ENCODE results near the gene LTBP1. TPM values are rescaled to one million over a fixed set of nuclear protein-coding genes. Genes with fewer than 3 reads are reported as not detected.

Gene LTBP1
- total and polyA plus RNA-seq, 11 donors: 23.5 to 150 (median 102) TPM

GRCh38 chr2:32958821-32959220 lies 12.1 kb downstream of the LTBP1 start:
- no peak overlapping the region for H3K4me3 ChIP-seq
- intact Hi-C loops (cut with DNase I): loop anchor here in 1 of 10 donors (10.0 kb wide), 1 partner anchor 56 kb away; no protein-coding TSS in a partner anchor
- TF ChIP-seq POLR2A (IDR thresholded peaks at IDR 0.05): no peak
- TF ChIP-seq, protein P1, sequence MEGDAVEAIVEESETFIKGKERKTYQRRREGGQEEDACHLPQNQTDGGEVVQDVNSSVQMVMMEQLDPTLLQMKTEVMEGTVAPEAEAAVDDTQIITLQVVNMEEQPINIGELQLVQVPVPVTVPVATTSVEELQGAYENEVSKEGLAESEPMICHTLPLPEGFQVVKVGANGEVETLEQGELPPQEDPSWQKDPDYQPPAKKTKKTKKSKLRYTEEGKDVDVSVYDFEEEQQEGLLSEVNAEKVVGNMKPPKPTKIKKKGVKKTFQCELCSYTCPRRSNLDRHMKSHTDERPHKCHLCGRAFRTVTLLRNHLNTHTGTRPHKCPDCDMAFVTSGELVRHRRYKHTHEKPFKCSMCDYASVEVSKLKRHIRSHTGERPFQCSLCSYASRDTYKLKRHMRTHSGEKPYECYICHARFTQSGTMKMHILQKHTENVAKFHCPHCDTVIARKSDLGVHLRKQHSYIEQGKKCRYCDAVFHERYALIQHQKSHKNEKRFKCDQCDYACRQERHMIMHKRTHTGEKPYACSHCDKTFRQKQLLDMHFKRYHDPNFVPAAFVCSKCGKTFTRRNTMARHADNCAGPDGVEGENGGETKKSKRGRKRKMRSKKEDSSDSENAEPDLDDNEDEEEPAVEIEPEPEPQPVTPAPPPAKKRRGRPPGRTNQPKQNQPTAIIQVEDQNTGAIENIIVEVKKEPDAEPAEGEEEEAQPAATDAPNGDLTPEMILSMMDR (IDR thresholded peaks at IDR 0.05): no peak
- peaks cover 0 to 4% (median 0%) of the 10 kb centered on the region in 9 donors for H3K36me3 ChIP-seq
- H3K4me1 ChIP-seq: peaks cover 0 to 37% (median 6%) of the 10 kb centered on the region in 12 donors
- DNase-seq (no peak), ATAC-seq (no peak)
- H3K9me3 ChIP-seq: no peaks in the 10 kb centered on the region
- peak overlapping the region in 1 of 12 donors; percentile 0 for H3K27ac ChIP-seq
- H3K27me3 ChIP-seq: no peaks in the 10 kb centered on the region

DNA sequence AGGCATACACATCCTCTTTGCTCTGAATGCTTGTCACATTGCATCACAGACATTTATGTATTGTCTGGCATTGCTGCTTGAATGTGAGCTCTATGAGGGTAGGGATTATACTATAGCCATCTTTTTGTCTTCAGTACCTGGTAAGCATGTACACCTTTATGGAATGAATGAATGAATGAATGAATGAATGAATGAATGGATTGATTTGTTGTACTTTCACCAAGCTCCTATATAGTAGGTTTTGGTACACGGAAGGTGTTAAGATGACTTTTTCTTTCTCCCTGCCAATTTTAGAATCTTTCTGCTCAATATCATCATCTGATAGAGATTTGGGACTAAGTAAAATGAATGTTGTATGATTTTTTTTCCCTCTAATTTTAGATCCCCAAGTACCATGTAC lies 13.5 kb downstream of the LTBP1 start:
- Histone ChIP-seq H3K36me3 (peaks cover 0 to 4% (median 0%) of the 10 kb centered on the region in 9 donors), H3K27me3 (no peaks in the 10 kb centered on the region), H3K4me3 (no peak overlapping the region), H3K4me1 (peaks cover 0 to 34% (median 7%) of the 10 kb centered on the region in 12 donors), H3K9me3 (no peaks in the 10 kb centered on the region), H3K27ac (peak overlapping the region in 5 of 12 donors; percentile 11 to 42 (median 16))
- intact Hi-C loops (cut with DNase I): loop anchor here in 1 of 10 donors (5.0 kb wide), 1 partner anchor 57 kb away; no protein-coding TSS in a partner anchor
- DNase-seq: no peak
- WGBS, 4 donors: 47 to 65% (median 52%) methylated on average over 1 of the region's 1 CpG
- no peak for ATAC-seq
- TF ChIP-seq POLR2A (IDR thresholded peaks at IDR 0.05): no peak
- TF ChIP-seq, protein P1 (IDR thresholded peaks at IDR 0.05): no peak

- no peak for TF ChIP-seq POLR2A (IDR thresholded peaks at IDR 0.05)
- TF ChIP-seq, protein P1 (IDR thresholded peaks at IDR 0.05): no peak
- DNase-seq (no peak), ATAC-seq (peak; percentile 68 to 96 (median 84))
- H3K9me3 ChIP-seq: no peaks in the 10 kb centered on the region
- H3K27ac ChIP-seq: peak overlapping the region in 6 of 12 donors; percentile 11 to 42 (median 16)
- no peak overlapping the region for H3K4me3 ChIP-seq
- H3K36me3 ChIP-seq: peaks cover 0 to 4% (median 0%) of the 10 kb centered on the region in 9 donors
- 69 to 82% (median 76%) methylated on average over 9 of the region's 9 CpGs for WGBS, 4 donors
- intact Hi-C loops (cut with DNase I): loop anchor here in 1 of 10 donors (5.0 kb wide), 1 partner anchor 56 kb away; no protein-coding TSS in a partner anchor
- H3K27me3 ChIP-seq: no peaks in the 10 kb centered on the region
- peaks cover 0 to 38% (median 8%) of the 10 kb centered on the region in 12 donors for H3K4me1 ChIP-seq
Observed at GRCh38 chr2:32960647-32961403, 14.1 kb downstream of the LTBP1 start.

DNA sequence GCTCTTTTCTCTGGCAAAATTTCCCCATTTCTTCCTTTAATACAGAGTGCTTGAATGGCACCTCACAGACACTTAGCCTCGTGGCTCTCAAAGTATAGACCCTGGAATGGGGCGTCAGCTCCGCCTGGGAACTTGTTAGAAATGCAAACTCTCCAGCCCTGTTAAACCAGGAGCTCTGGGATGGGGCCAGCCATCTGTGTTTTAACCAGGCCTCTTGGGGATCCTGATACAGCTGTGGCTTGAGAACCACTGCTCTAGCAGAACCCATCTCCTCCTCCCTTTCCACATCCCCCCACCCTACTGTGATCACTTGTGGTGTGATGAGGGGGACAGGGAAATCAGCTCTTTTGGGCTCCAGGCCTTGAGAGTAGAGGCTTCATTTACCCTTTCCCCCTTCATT lies 15.9 kb downstream of the LTBP1 start:
- Histone ChIP-seq H3K4me1 (peaks cover 2 to 52% (median 21%) of the 10 kb centered on the region in 12 donors), H3K4me3 (no peak overlapping the region), H3K9me3 (no peaks in the 10 kb centered on the region), H3K36me3 (no peaks in the 10 kb centered on the region), H3K27me3 (no peaks in the 10 kb centered on the region), H3K27ac (peak overlapping the region in 1 of 12 donors; percentile 8)
- TF ChIP-seq POLR2A (IDR thresholded peaks at IDR 0.05): no peak
- TF ChIP-seq, protein P1 (IDR thresholded peaks at IDR 0.05): no peak
- ATAC-seq: peak in 3 of 4 donors; percentile 40 to 49 (median 41)
- DNase-seq: peak in 1 of 5 donors; percentile 61
- intact Hi-C loops (cut with DNase I): loop anchor here in 1 of 10 donors (5.0 kb wide), 1 partner anchor 55 kb away; no protein-coding TSS in a partner anchor
- 39 to 62% (median 56%) methylated on average over 3 of the region's 3 CpGs for WGBS, 4 donors
